ENCODE data around the gene TBC1D9.

DNA sequence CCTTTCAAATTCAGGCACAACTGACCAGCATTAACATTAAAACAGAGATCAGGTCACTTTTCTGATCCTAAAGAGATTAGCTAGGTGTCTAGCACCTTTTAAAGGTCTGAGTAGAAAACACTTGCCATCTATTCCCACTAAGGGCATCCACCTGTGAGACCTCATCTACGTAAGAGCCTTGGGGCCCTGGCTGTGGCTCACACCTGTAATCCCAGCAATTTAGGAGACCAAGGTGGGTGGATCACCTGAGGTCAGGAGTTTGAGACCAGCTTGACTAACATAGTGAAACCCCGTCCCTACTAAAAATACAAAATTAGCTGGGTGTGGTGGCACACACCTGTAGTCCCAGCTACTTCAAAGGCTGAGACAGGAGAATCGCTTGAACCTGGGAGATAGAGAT lies 11.8 kb downstream of the TBC1D9 start:
- TF ChIP-seq, protein P1, sequence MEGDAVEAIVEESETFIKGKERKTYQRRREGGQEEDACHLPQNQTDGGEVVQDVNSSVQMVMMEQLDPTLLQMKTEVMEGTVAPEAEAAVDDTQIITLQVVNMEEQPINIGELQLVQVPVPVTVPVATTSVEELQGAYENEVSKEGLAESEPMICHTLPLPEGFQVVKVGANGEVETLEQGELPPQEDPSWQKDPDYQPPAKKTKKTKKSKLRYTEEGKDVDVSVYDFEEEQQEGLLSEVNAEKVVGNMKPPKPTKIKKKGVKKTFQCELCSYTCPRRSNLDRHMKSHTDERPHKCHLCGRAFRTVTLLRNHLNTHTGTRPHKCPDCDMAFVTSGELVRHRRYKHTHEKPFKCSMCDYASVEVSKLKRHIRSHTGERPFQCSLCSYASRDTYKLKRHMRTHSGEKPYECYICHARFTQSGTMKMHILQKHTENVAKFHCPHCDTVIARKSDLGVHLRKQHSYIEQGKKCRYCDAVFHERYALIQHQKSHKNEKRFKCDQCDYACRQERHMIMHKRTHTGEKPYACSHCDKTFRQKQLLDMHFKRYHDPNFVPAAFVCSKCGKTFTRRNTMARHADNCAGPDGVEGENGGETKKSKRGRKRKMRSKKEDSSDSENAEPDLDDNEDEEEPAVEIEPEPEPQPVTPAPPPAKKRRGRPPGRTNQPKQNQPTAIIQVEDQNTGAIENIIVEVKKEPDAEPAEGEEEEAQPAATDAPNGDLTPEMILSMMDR (conservative IDR thresholded peaks at IDR 0.05) = no peak
- TF ChIP-seq EZH2 (IDR thresholded peaks at IDR 0.05; ENCODE audit: low read depth) = no peak

All from PC-9 (cell line).